ENCODE results near the gene MRC2. TPM values are rescaled to one million over a fixed set of nuclear protein-coding genes. Genes with fewer than 3 reads are reported as not detected.

The MRC2 gene
- total RNA-seq, 2 donors from 2014 or later: 43.8 to 46.7 TPM

GRCh38 chr17:62681939-62682381, 54.5 kb downstream of the MRC2 start:
- no peaks in the 10 kb centered on the region for H3K4me1 ChIP-seq
- no peak overlapping the region for H3K4me3 ChIP-seq
- H3K36me3 ChIP-seq: peaks cover 6% of the 10 kb centered on the region
- H3K27ac ChIP-seq: no peak overlapping the region
- H3K27me3 ChIP-seq: no peaks in the 10 kb centered on the region
- DNase-seq (ENCODE audit: low spot score): no peak
- TF ChIP-seq CTCF (IDR thresholded peaks at IDR 0.05): no peak
- no peaks in the 10 kb centered on the region for H3K9me3 ChIP-seq

DNA sequence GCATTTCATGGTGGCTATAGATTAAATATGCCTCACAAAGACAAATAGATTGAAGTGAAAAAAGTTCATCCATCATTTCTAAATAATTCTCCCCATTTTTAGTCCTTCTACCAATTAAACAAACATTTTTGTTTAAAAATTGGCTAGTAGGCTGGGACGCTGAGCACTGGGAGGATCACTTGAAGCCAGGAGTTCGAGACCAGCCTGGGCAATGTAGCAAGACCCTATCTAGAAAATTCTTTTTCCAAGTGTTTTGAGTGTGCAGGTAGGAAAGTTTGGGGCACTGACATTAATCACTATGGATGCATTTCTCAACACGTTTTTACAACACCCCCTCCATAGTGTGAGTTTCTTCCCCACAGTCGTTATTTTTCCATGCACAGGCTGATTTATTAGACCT, 56.7 kb downstream of the MRC2 start:
- peaks cover 6% of the 10 kb centered on the region for H3K36me3 ChIP-seq

DNA sequence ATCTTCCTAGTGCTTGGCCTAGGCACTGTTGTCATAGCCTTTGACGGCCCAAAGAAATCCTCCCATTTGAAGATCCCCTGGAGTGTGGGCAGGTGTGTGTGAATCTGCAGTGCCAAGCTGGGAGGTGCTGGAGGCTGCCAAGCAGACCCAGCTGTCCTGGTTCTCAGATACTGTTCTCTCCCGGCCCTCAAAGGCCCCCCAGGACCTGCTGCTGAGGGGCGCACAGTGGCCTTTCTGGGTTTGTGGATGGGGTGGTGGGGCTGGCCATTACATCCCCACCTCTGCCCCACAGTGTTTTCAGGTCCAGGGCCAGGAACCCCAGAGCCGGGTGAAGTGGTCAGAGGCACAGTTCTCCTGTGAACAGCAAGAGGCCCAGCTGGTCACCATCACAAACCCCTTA, 60.5 kb downstream of the MRC2 start:
- Histone ChIP-seq H3K27me3 (no peaks in the 10 kb centered on the region), H3K36me3 (peaks cover 9% of the 10 kb centered on the region), H3K4me3 (no peak overlapping the region), H3K4me1 (no peaks in the 10 kb centered on the region), H3K9me3 (no peaks in the 10 kb centered on the region), H3K27ac (no peak overlapping the region)
- TF ChIP-seq CTCF (IDR thresholded peaks at IDR 0.05): no peak
- no peak for DNase-seq (ENCODE audit: low spot score)

More for the DNA sequence above, 56.7 kb downstream of the MRC2 start:
- no peak for TF ChIP-seq CTCF (IDR thresholded peaks at IDR 0.05)
- DNase-seq (ENCODE audit: low spot score): no peak
- no peaks in the 10 kb centered on the region for H3K9me3 ChIP-seq
- H3K4me3 ChIP-seq: no peak overlapping the region
- no peaks in the 10 kb centered on the region for H3K4me1 ChIP-seq
- no peaks in the 10 kb centered on the region for H3K27me3 ChIP-seq
- no peak overlapping the region for H3K27ac ChIP-seq

DNA sequence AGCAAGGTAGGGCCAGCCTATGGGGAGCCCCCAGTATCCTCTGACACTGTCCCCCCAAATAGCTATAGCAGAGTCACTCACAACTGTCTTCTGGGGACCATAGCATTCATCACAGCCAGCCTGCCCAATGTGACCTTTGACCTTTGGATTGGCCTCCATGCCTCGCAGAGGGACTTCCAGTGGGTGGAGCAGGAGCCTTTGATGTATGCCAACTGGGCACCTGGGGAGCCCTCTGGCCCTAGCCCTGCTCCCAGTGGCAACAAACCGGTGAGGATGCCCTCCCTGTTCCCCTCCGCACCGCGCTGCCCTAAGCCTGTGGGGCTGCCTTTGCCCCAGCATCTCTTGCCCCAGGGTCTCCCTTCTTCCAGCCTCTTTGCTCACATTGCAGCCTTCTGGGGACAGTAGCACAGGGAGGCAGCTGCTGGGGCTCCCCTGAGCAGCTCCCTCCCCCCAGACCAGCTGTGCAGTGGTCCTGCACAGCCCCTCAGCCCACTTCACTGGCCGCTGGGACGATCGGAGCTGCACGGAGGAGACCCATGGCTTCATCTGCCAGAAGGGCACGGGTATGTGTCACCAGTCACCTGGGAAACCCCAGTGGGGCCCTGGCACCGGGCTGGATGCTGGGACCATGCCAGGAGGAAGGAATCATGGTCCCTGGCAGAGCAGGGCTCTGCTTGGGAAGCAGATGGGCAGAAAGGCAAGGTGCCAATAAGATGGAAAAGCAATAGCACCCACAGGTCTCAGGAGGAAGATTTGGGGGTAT, 61.1 kb downstream of the MRC2 start:
- Histone ChIP-seq H3K36me3 (peaks cover 9% of the 10 kb centered on the region), H3K27me3 (no peaks in the 10 kb centered on the region), H3K4me1 (peaks cover 0 to under 1% of the 10 kb centered on the region in 2 donors), H3K4me3 (no peak overlapping the region), H3K9me3 (no peaks in the 10 kb centered on the region), H3K27ac (no peak overlapping the region)
- DNase-seq (ENCODE audit: low spot score): no peak
- TF ChIP-seq CTCF (IDR thresholded peaks at IDR 0.05): no peak

DNA sequence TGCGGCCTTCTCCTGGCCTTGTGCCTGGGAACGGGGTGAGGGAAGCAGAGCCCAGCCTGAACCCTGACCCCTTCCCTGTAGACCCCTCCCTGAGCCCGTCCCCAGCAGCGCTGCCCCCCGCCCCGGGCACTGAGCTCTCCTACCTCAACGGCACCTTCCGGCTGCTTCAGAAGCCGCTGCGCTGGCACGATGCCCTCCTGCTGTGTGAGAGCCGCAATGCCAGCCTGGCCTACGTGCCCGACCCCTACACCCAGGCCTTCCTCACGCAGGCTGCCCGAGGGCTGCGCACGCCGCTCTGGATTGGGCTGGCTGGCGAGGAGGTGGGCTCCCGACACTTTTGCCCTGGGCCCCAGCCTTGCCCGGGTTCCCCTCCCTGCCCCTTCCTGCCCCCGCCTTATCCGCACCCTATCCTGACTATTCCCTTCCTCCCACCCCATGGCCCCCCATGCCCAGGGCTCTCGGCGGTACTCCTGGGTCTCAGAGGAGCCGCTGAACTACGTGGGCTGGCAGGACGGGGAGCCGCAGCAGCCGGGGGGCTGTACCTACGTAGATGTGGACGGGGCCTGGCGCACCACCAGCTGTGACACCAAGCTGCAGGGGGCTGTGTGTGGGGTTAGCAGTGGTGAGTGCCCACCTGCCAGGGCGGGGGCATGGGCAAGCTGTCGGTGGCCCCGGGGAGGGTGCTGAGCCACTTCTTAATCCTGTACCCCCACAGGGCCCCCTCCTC, 62.1 kb downstream of the MRC2 start:
- H3K4me3 ChIP-seq: no peak overlapping the region
- H3K27me3 ChIP-seq: no peaks in the 10 kb centered on the region
- TF ChIP-seq CTCF (IDR thresholded peaks at IDR 0.05): no peak
- H3K4me1 ChIP-seq: peaks cover 0 to 8% of the 10 kb centered on the region in 2 donors
- H3K27ac ChIP-seq: no peak overlapping the region
- no peak for DNase-seq (ENCODE audit: low spot score)
- H3K36me3 ChIP-seq: peaks cover 9% of the 10 kb centered on the region
- no peaks in the 10 kb centered on the region for H3K9me3 ChIP-seq
